Measurements from ENCODE around the gene SKOR2.

Gene SKOR2

GRCh38 chr18:47263430-47264307 lies 12.2 kb upstream of the SKOR2 start:
- Mint-ChIP-seq H3K36me3 (ENCODE audit: low read depth) (no peaks in the 10 kb centered on the region), H3K4me3 (no peak overlapping the region), H3K27me3 (peaks cover 79% of the 10 kb centered on the region), H3K9me3 (no peaks in the 10 kb centered on the region), H3K27ac (no peak overlapping the region), H3K4me1 (ENCODE audit: low read depth) (peaks cover 6% of the 10 kb centered on the region)

DNA sequence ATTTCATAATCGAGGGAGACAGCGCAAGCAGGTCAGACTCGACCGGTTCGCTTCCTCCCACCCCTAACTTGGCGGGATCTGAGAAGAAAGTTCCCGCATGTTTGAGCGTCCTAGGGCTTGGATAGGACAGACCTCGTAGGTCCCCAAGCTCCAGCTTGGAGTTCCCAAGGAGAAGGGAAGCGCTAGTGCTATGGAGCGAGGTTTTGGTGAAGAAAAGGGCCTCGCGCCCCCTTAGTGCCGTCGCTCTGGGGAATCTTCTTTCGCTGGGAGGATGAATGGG lies 11.6 kb upstream of the SKOR2 start:
- no peaks in the 10 kb centered on the region for H3K9me3 Mint-ChIP-seq
- no peak overlapping the region for H3K4me3 Mint-ChIP-seq

GRCh38 chr18:47262301-47263149 lies 11.1 kb upstream of the SKOR2 start:
- Mint-ChIP-seq H3K36me3 (ENCODE audit: low read depth) (no peaks in the 10 kb centered on the region), H3K4me1 (ENCODE audit: low read depth) (peaks cover 6% of the 10 kb centered on the region), H3K27me3 (peaks cover 78% of the 10 kb centered on the region), H3K9me3 (no peaks in the 10 kb centered on the region), H3K4me3 (no peak overlapping the region), H3K27ac (no peak overlapping the region)

More for the DNA sequence above, 11.6 kb upstream of the SKOR2 start:
- Mint-ChIP-seq H3K27ac (no peak overlapping the region), H3K4me1 (ENCODE audit: low read depth) (peaks cover 6% of the 10 kb centered on the region), H3K27me3 (peaks cover 83% of the 10 kb centered on the region), H3K36me3 (ENCODE audit: low read depth) (no peaks in the 10 kb centered on the region)

- Mint-ChIP-seq H3K9me3 (no peaks in the 10 kb centered on the region), H3K4me3 (no peak overlapping the region), H3K36me3 (ENCODE audit: low read depth) (no peaks in the 10 kb centered on the region), H3K27ac (no peak overlapping the region), H3K4me1 (ENCODE audit: low read depth) (peaks cover 6% of the 10 kb centered on the region), H3K27me3 (peaks cover 79% of the 10 kb centered on the region)
Observed at GRCh38 chr18:47261902-47262300, 10.4 kb upstream of the SKOR2 start.

DNA sequence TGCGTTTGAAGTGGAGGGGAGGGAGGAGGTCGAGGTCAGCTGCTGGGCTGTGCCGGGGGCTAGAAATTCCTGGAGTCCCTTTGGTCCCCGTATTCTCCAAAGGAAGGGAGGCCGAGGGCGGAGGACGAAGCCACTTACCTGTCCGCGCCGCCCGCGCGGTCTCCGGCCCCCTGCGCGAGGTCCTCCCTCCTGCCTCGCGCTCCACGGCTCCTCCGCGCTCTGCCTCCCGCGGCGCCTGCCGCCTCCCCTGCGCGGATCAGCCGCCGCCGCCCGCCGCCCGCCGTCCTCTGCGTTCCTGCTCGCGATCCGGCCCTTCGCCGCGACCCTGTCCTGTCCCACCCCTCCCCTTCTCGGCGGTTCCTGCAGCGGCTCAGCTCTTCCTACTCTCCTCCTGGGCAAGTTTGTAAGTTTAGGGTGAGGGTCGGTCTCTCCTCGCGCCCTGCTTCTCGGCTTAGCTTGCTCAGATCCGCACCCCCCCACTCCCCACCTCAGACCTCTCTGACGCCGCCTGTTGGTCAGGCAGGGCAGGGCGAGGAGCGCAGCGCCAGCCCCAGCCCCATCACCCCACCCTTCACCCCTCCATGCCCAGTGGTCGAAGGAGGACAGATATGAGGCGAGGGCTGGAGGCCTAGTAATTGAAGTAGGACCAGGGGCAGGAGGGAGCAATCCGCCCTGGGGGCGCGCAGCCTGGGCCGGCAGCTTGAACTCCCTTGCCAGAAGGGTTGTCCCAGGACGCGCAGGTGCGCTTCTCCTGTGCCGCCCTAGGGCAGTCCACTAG lies 9.7 kb upstream of the SKOR2 start:
- no peaks in the 10 kb centered on the region for H3K36me3 Mint-ChIP-seq (ENCODE audit: low read depth)
- H3K4me1 Mint-ChIP-seq (ENCODE audit: low read depth), result peaks cover 6% of the 10 kb centered on the region
- no peak overlapping the region for H3K27ac Mint-ChIP-seq
- no peaks in the 10 kb centered on the region for H3K9me3 Mint-ChIP-seq
- H3K4me3 Mint-ChIP-seq, result no peak overlapping the region
- H3K27me3 Mint-ChIP-seq, result peaks cover 79% of the 10 kb centered on the region

GRCh38 chr18:47260120-47260923 lies 8.9 kb upstream of the SKOR2 start:
- Mint-ChIP-seq H3K27me3 (peaks cover 80% of the 10 kb centered on the region), H3K4me1 (ENCODE audit: low read depth) (peaks cover 6% of the 10 kb centered on the region), H3K9me3 (no peaks in the 10 kb centered on the region), H3K27ac (no peak overlapping the region), H3K36me3 (ENCODE audit: low read depth) (no peaks in the 10 kb centered on the region), H3K4me3 (no peak overlapping the region)

- Mint-ChIP-seq H3K27ac (no peak overlapping the region), H3K4me1 (ENCODE audit: low read depth) (peaks cover 12% of the 10 kb centered on the region), H3K4me3 (no peak overlapping the region), H3K36me3 (ENCODE audit: low read depth) (no peaks in the 10 kb centered on the region), H3K9me3 (peaks cover 8% of the 10 kb centered on the region), H3K27me3 (peaks cover 82% of the 10 kb centered on the region)
Observed at GRCh38 chr18:47254341-47254939, 3.0 kb upstream of the SKOR2 start.

DNA sequence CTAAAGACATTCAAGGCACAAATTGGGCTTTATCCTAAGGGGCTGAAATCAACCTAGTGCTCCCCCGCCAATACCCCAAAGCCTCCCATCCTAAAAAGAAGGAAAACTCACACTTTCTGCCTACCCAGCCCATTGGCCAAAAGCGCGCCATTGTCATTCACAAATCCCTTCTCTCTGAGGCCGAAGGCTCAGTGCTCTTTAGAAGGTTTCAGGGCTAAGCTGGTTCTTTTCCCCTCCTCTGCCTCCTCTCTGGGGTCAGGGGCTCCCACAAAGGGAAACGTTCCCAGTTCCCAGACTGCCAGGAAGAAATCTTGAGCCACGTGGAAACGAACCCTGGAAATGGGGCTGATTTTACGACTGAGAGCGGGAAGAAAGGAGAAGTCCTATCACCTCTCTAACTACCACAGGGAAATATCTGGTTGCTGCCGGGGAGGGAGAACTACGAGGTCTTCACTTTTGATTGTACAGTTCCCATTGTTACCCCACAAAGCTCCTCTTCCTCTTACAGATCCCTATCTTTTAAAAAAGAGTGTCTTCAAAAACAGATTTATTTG lies 1.7 kb upstream of the SKOR2 start:
- Mint-ChIP-seq H3K4me3 (no peak overlapping the region), H3K36me3 (ENCODE audit: low read depth) (peaks cover 4% of the 10 kb centered on the region), H3K9me3 (peaks cover 8% of the 10 kb centered on the region), H3K4me1 (ENCODE audit: low read depth) (peaks cover 20% of the 10 kb centered on the region), H3K27me3 (peaks cover 89% of the 10 kb centered on the region), H3K27ac (no peak overlapping the region)

DNA sequence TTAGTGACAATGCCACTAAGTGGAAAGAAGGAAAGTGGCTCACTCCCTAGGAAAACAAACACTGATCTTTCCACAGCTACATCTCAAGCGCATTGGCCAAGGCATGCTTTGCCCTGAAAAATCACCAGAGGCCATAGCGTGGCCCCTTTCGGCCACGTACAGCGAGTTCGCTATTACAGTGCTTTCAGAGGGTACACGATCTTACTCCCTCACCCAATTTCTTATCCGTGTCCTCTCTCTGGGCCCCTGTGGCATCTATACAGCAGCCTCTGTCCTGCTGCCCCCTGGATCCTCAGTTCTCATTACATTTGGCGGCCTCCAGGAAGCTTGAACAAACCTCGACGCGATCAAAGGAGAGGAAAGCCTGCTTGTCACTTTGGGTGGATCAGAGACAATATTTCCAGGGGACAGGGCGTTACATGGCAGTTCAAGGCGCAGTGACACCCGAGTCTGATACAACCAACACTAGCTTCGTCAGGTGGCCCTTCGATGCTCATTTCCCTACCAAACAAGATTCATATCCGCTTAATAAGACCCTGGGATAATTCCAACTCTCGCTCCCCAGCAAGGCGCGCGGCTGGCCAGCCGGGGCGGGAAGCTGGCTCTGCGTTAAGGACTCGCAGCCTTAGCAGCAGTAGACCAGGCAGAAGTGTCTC lies 941 bp downstream of the SKOR2 start:
- H3K36me3 Mint-ChIP-seq (ENCODE audit: low read depth), result peaks cover 9% of the 10 kb centered on the region
- peaks cover 26% of the 10 kb centered on the region for H3K4me1 Mint-ChIP-seq (ENCODE audit: low read depth)
- no peak overlapping the region for H3K27ac Mint-ChIP-seq
- H3K4me3 Mint-ChIP-seq, result no peak overlapping the region
- peaks cover 81% of the 10 kb centered on the region for H3K27me3 Mint-ChIP-seq
- H3K9me3 Mint-ChIP-seq, result peaks cover 8% of the 10 kb centered on the region

DNA sequence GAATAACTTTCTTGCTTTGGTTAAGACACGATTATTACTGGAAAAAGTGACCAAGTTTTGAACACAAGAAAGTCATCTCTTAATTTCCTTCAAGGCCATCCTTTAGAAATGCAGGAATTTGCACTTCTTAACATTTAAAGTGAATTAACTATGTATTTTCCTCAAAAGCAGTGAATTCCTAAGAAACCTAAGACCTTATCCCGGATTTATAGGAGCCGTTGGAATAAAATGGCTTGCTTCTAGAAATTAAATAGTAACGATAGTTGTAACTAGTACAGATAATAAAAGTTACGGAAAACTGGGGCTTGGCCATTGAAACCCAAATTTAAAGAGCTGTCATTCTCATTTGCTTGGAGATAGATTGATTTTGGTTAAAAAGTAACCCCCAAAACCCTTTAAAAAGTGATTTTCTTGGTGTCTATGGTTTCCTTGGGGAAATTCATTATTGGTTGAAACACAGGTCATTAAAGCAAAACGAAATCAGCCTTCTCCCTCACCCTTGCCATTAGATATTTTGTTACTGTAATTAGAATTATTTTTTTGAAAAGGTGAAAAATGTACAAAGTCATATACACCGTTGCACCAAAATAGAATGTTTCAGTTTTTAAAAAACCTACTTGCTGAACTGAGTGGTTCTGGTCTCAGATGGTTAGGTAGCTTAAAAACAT lies 2.0 kb downstream of the SKOR2 start:
- Mint-ChIP-seq H3K36me3 (ENCODE audit: low read depth) (peaks cover 12% of the 10 kb centered on the region), H3K9me3 (peaks cover 8% of the 10 kb centered on the region), H3K4me1 (ENCODE audit: low read depth) (peaks cover 26% of the 10 kb centered on the region), H3K4me3 (no peak overlapping the region), H3K27me3 (peaks cover 81% of the 10 kb centered on the region), H3K27ac (no peak overlapping the region)

- peaks cover 79% of the 10 kb centered on the region for H3K27me3 Mint-ChIP-seq
- H3K9me3 Mint-ChIP-seq, result peaks cover 8% of the 10 kb centered on the region
- peaks cover 12% of the 10 kb centered on the region for H3K36me3 Mint-ChIP-seq (ENCODE audit: low read depth)
- H3K4me3 Mint-ChIP-seq, result peak overlapping the region; percentile 3
- H3K4me1 Mint-ChIP-seq (ENCODE audit: low read depth), result peaks cover 26% of the 10 kb centered on the region
- H3K27ac Mint-ChIP-seq, result peak overlapping the region; percentile 31
Observed at GRCh38 chr18:47248604-47249313, 2.7 kb downstream of the SKOR2 start.

GRCh38 chr18:47248115-47248603 lies 3.3 kb downstream of the SKOR2 start:
- Mint-ChIP-seq H3K9me3 (peaks cover 8% of the 10 kb centered on the region), H3K4me3 (peak overlapping the region; percentile 3), H3K27ac (no peak overlapping the region), H3K36me3 (ENCODE audit: low read depth) (peaks cover 12% of the 10 kb centered on the region), H3K27me3 (peaks cover 77% of the 10 kb centered on the region), H3K4me1 (ENCODE audit: low read depth) (peaks cover 26% of the 10 kb centered on the region)
